HepG2 (cell line): ENCODE results near the gene GPR173. TPM values are rescaled to one million over a fixed set of nuclear protein-coding genes. Genes with fewer than 3 reads are reported as not detected.

ENCODE experiments used
- ATAC-seq: fragments of 200-7000 bp; cut with Tn5 transposase; 3 replicates; pipeline ENCODE4 v1.9.1; 2020; ENCODE audit warnings: mild to moderate bottlenecking, moderate library complexity
- BruUV-seq: library from RNA; stranded (reverse); fragments of 400-500 nt; replicated peaks from 2 replicates; lab custom pipeline; 2021; lab: Mats Ljungman, UMichigan
- CTCF ChIA-PET: fragments of 300-600 bp; formaldehyde crosslinking; extraction: SDS; loops from one replicate; lab custom pipeline; 2021; ENCODE audit warnings: low total read pairs, inconsistent platforms, low intra/inter-chr PET ratio; lab: Yijun Ruan, JAX
- POLR2A ChIA-PET: fragments of 350-600 bp; sonication (Branson Sonifier 250); formaldehyde crosslinking; loops from one replicate; lab custom pipeline; 2020; ENCODE audit warnings: antibody characterized with exemption, inconsistent platforms; lab: Yijun Ruan, JAX
- DNase-seq: peaks from one replicate; pipeline ENCODE4 v3.0.0-alpha.2; 2015; ENCODE audit warnings: low spot score
- FAIRE-seq: peaks from 3 replicates; lab custom pipeline; 2011; peaks lifted over from hg19 to GRCh38; lab: Jason Lieb, UNC
- H2AFZ ChIP-seq: one replicate; pipeline ENCODE4 v1.6.1; 2011; ENCODE audit warnings: low read length, inconsistent platforms
- H3K27ac ChIP-seq: fragments of 300-600 bp; 3 replicates; pipeline ENCODE4 v1.8.0; 2011; ENCODE audit warnings: mixed run types, mild to moderate bottlenecking, mixed read lengths, low read length, inconsistent platforms; ENCODE audit not compliant: insufficient read depth; ENCODE audit errors: extremely low read length
- H3K27me3 ChIP-seq, 2 experiments: fragments of 200-600 bp in 1 of 2; 2 replicates in 1 of 2; 3 replicates in 1 of 2; pipeline versions ENCODE4 v1.6.0 to v1.8.0; 2011; ENCODE audit warnings: low read length in 2 of 2, mild to moderate bottlenecking in 2 of 2, moderate library complexity in 2 of 2, inconsistent platforms in 1 of 2; ENCODE audit not compliant: insufficient read depth in 2 of 2, control insufficient read depth in 1 of 2
- H3K36me3 ChIP-seq, 2 experiments: fragments of 200-600 bp in 1 of 2; replicated peaks in 1 of 2; 2 replicates in 1 of 2; 3 replicates in 1 of 2; pipeline versions ENCODE4 v1.5.1 to v1.8.0; 2011; ENCODE audit warnings: low read length in 2 of 2, inconsistent platforms in 1 of 2; ENCODE audit not compliant: insufficient read depth in 2 of 2, control insufficient read depth in 1 of 2
- H3K4me1 ChIP-seq: 2 replicates; pipeline ENCODE4 v1.5.1; 2012; ENCODE audit warnings: low read length, inconsistent platforms; ENCODE audit not compliant: insufficient read depth
- H3K4me2 ChIP-seq: 2 replicates; pipeline ENCODE4 v1.6.0; 2011; ENCODE audit warnings: low read depth, low read length, inconsistent platforms
- H3K4me3 ChIP-seq, 3 experiments: fragments of 200-600 bp in 1 of 3; sonication (generic), shearing (Covaris generic) in 1 of 3; replicated peaks in 1 of 3; 2 replicates each; pipeline ENCODE4 v1.5.1; 2011 to 2016; ENCODE audit warnings: low read length in 3 of 3, inconsistent platforms in 2 of 3, low read depth in 2 of 3, mild to moderate bottlenecking in 2 of 3, control low read depth in 1 of 3, mixed read lengths in 1 of 3; ENCODE audit not compliant: insufficient read depth in 1 of 3
- H3K79me2 ChIP-seq: one replicate; pipeline ENCODE4 v1.6.1; 2011; ENCODE audit warnings: low read length, inconsistent platforms; ENCODE audit not compliant: insufficient read depth
- H3K9ac ChIP-seq: 2 replicates; pipeline ENCODE4 v1.6.0; 2011; ENCODE audit warnings: mild to moderate bottlenecking, low read depth, low read length, inconsistent platforms; ENCODE audit not compliant: insufficient read depth
- H3K9me3 ChIP-seq: 2 replicates; pipeline ENCODE4 v1.5.1; 2012; ENCODE audit warnings: mild to moderate bottlenecking, low read length
- H4K20me1 ChIP-seq: 2 replicates; pipeline ENCODE4 v1.6.0; 2011; ENCODE audit warnings: inconsistent platforms, mild to moderate bottlenecking, low read length, moderate library complexity; ENCODE audit not compliant: insufficient read depth
- ISL2 ChIP-seq: sonication (generic); formaldehyde crosslinking; IDR thresholded peaks from 2 replicates; pipeline ENCODE4 v1.5.0; 2020; ENCODE audit warnings: missing genetic modification reagents
- JUND ChIP-seq: sonication (generic); formaldehyde crosslinking; IDR thresholded peaks from 2 replicates; pipeline ENCODE4 v1.8.0; 2022; ENCODE audit warnings: mild to moderate bottlenecking, missing genetic modification reagents
- NR2C2 ChIP-seq: sonication (generic); formaldehyde crosslinking; IDR thresholded peaks from 2 replicates; pipeline ENCODE4 v1.4.0; 2020; ENCODE audit warnings: missing genetic modification reagents, mild to moderate bottlenecking, moderate library complexity, borderline replicate concordance
- POLR2A ChIP-seq, 2 experiments: IDR thresholded peaks; 2 replicates each; pipeline ENCODE4 v1.6.1; 2011; ENCODE audit warnings: low read depth in 2 of 2, low read length in 2 of 2, mild to moderate bottlenecking in 1 of 2, moderate library complexity in 1 of 2; ENCODE audit not compliant: insufficient read depth in 1 of 2
- PRPF4 ChIP-seq: fragments of 200-400 bp; formaldehyde crosslinking; IDR thresholded peaks from 2 replicates; pipeline ENCODE4 v1.6.1; 2016; ENCODE audit warnings: low read length, low read depth; ENCODE audit not compliant: poor library complexity, severe bottlenecking
- SIN3A ChIP-seq: IDR thresholded peaks from 2 replicates; pipeline ENCODE4 v1.6.1; 2011; ENCODE audit warnings: low read depth, mild to moderate bottlenecking, control low read depth, low read length, borderline replicate concordance
- SMAD1 ChIP-seq: sonication (generic); formaldehyde crosslinking; IDR thresholded peaks from 2 replicates; pipeline ENCODE4 v1.4.0; 2020; ENCODE audit warnings: missing genetic modification reagents, low read depth, mild to moderate bottlenecking, borderline replicate concordance
- STAG1 ChIP-seq: sonication (generic); formaldehyde crosslinking; IDR thresholded peaks from 2 replicates; pipeline ENCODE4 v1.4.0; 2020; ENCODE audit warnings: missing genetic modification reagents
- SUZ12 ChIP-seq: fragments of 150-350 bp; IDR thresholded peaks from 2 replicates; pipeline ENCODE4 v1.6.1; 2014; ENCODE audit warnings: low read depth, low read length
- ZNF253 ChIP-seq: sonication (generic); formaldehyde crosslinking; IDR thresholded peaks from 2 replicates; pipeline ENCODE4 v1.8.0; 2022; ENCODE audit warnings: mild to moderate bottlenecking, missing genetic modification reagents, borderline replicate concordance
- ZNF33B ChIP-seq: sonication (generic); formaldehyde crosslinking; IDR thresholded peaks from 2 replicates; pipeline ENCODE4 v1.5.1; 2020; ENCODE audit warnings: mild to moderate bottlenecking, missing genetic modification reagents
- ZNF530 ChIP-seq: sonication (generic); formaldehyde crosslinking; IDR thresholded peaks from 2 replicates; pipeline ENCODE4 v1.5.0; 2020; ENCODE audit warnings: low read depth, mild to moderate bottlenecking, missing genetic modification reagents
- ZNF678 ChIP-seq: sonication (generic); formaldehyde crosslinking; IDR thresholded peaks from 2 replicates; pipeline ENCODE4 v1.4.0; 2020; ENCODE audit warnings: mild to moderate bottlenecking, missing genetic modification reagents
- WGBS: methylation state at CpG from one replicate; pipeline ENCODE4 v1.1.6; 2017; ENCODE audit warnings: low lambda C conversion rate; 5-methylcytosine and 5-hydroxymethylcytosine counted together
- in situ Hi-C: cut with HindIII; loops from 2 replicates; pipeline ENCODE4 v1.10.0; 2017; ENCODE audit warnings: low pct_unique_long_range_greater_than_20kb; ENCODE audit not compliant: extremely low pct_ligation_motif_present
- intact Hi-C: fragments of 100-400 bp; cut with micrococcal nuclease; formaldehyde crosslinking; loops from one replicate; pipeline ENCODE4 v1.10.0; 2022; ENCODE audit not compliant: unreplicated experiment
- polyA plus RNA-seq, 8 experiments: library from polyadenylated mRNA; depleted of rRNA in 3 of 8; stranded (reverse) in 7 of 8; unstranded in 1 of 8; fragments of >200 nt; fragmentation: Illumina TruSeq in 4 of 8; extraction: Trizol in 4 of 8; gene quantifications; 2 replicates each; pipeline versions ENCODE4 v1.2.1 to v1.2.3, GENCODE V29; 2011 to 2016; ENCODE audit warnings: low read depth in 4 of 8, missing spikeins in 1 of 8, mixed read lengths in 1 of 8; ENCODE audit not compliant: insufficient read depth in 1 of 8
- total RNA-seq, 5 experiments: library from RNA; depleted of rRNA; stranded (reverse); fragments of >200 nt; fragmentation: Illumina TruSeq; extraction: Trizol; gene quantifications; 2 replicates each; pipeline ENCODE4 v1.2.3, GENCODE V29; 2016; ENCODE audit warnings: low read depth in 1 of 5
- TF ChIP-seq, protein P1 (sequence below): sonication (generic); formaldehyde crosslinking; IDR thresholded peaks from 2 replicates; pipeline ENCODE4 v1.4.0; 2020; ENCODE audit warnings: mild to moderate bottlenecking, missing genetic modification reagents
- TF ChIP-seq, protein P2 (sequence below): sonication (generic); formaldehyde crosslinking; IDR thresholded peaks from 2 replicates; pipeline ENCODE4 v1.4.0; 2020; ENCODE audit warnings: missing genetic modification reagents
- TF ChIP-seq, protein P3 (sequence below): IDR thresholded peaks from 2 replicates; pipeline ENCODE4 v1.6.1; 2016
- TF ChIP-seq, protein P4 (sequence below): sonication (generic); formaldehyde crosslinking; IDR thresholded peaks from 2 replicates; pipeline ENCODE4 v1.5.1; 2020; ENCODE audit warnings: missing genetic modification reagents, mild to moderate bottlenecking, borderline replicate concordance

The GPR173 gene
- total and polyA plus RNA-seq, 2 of the 13 experiments (the other 11 are each of a cell fraction or from before 2014, with no cell fraction given), result 0.04 TPM; not detected in 1

DNA sequence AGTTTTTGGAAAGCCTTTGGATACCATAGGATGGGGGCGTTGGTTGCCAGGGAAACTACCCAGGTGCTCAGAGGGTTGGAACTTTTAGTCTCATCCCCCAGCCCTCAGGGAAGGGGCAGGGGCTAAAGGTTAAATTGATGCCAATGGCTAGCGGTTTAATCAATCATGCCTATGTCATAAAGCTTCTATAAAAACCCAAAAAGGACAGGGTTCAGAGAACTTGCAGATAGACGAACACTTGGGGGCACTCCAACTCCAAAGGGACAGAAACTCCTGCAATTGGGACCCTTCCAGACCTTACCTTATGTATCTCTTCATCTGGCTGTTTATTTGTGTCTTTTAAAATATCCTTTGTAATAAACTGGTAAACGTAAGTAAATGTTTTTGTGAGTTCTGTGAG, 30.0 kb upstream of the GPR173 start:
- no TSS peak for BruUV-seq
- peak; percentile 8 for FAIRE-seq

DNA sequence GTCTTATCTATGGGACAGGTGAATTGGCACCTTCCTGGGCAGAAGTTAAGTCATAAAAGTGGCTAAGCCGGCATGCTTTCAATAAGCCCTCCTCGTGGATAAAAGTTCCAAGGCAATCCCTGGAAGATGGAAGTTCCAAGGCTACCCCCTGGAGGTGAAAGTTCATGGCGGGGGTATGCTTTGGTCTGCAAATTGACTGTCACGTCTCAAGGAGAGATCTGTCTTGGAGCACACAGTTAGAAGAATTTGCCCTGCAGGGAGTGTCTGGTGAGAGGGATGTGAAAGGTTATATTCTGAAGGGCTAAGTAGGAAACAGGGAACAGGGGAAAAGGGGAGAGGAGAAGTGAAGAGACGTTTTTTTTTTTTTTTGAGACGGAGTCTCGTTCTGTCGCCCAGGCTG, 26.2 kb upstream of the GPR173 start:
- BruUV-seq, result no TSS peak
- Histone ChIP-seq H3K27ac (no peak overlapping the region), H3K79me2 (no peaks in the 10 kb centered on the region), H4K20me1 (no peaks in the 10 kb centered on the region), H3K9ac (no peak overlapping the region), H3K36me3 (no peaks in the 10 kb centered on the region), H3K4me1 (no peaks in the 10 kb centered on the region), H3K9me3 (no peaks in the 10 kb centered on the region), H3K4me3 (no peak overlapping the region), H3K4me2 (peak overlapping the region; percentile 23; the same call in 1 of the 2 replicates), H2AFZ (no peak overlapping the region), H3K27me3 (0 out of 5 replicates have a peak, but pooled peaks cover 0 to 3% of the 10 kb centered on the region in 2 experiments)
- 14% methylated on average over 2 of the region's 8 CpGs for WGBS
- in situ Hi-C loops, result no loop called here
- intact Hi-C loops, result no loop called here
- ATAC-seq, result no peak
- CTCF ChIA-PET, result no interaction called here
- DNase-seq, result no peak
- FAIRE-seq, result no peak
- POLR2A ChIA-PET, result no interaction called here
- TF ChIP-seq SUZ12, result no peak
- no peak for TF ChIP-seq ZNF253
- no peak for TF ChIP-seq ISL2 (CRISPR knock-in tag)
- no peak for TF ChIP-seq ZNF33B (CRISPR knock-in tag)
- TF ChIP-seq, protein P1, sequence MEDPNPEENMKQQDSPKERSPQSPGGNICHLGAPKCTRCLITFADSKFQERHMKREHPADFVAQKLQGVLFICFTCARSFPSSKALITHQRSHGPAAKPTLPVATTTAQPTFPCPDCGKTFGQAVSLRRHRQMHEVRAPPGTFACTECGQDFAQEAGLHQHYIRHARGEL (CRISPR knock-in tag), result no peak
- no peak for TF ChIP-seq SMAD1 (CRISPR knock-in tag)
- no peak for TF ChIP-seq JUND (CRISPR knock-in tag)
- TF ChIP-seq ZNF530 (CRISPR knock-in tag), result no peak
- TF ChIP-seq, protein P2, sequence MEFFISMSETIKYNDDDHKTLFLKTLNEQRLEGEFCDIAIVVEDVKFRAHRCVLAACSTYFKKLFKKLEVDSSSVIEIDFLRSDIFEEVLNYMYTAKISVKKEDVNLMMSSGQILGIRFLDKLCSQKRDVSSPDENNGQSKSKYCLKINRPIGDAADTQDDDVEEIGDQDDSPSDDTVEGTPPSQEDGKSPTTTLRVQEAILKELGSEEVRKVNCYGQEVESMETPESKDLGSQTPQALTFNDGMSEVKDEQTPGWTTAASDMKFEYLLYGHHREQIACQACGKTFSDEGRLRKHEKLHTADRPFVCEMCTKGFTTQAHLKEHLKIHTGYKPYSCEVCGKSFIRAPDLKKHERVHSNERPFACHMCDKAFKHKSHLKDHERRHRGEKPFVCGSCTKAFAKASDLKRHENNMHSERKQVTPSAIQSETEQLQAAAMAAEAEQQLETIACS (CRISPR knock-in tag), result no peak
- TF ChIP-seq, protein P3, sequence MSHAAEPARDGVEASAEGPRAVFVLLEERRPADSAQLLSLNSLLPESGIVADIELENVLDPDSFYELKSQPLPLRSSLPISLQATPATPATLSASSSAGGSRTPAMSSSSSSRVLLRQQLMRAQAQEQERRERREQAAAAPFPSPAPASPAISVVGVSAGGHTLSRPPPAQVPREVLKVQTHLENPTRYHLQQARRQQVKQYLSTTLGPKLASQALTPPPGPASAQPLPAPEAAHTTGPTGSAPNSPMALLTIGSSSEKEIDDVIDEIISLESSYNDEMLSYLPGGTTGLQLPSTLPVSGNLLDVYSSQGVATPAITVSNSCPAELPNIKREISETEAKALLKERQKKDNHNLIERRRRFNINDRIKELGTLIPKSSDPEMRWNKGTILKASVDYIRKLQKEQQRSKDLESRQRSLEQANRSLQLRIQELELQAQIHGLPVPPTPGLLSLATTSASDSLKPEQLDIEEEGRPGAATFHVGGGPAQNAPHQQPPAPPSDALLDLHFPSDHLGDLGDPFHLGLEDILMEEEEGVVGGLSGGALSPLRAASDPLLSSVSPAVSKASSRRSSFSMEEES (CRISPR knock-in tag), result no peak
- no peak for TF ChIP-seq SIN3A
- TF ChIP-seq, protein P4, sequence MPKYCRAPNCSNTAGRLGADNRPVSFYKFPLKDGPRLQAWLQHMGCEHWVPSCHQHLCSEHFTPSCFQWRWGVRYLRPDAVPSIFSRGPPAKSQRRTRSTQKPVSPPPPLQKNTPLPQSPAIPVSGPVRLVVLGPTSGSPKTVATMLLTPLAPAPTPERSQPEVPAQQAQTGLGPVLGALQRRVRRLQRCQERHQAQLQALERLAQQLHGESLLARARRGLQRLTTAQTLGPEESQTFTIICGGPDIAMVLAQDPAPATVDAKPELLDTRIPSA (CRISPR knock-in tag), result no peak
- no peak for TF ChIP-seq ZNF678
- no peak for TF ChIP-seq POLR2A (IDR thresholded peaks at IDR 0.05; ENCODE audit: insufficient read depth in 1 of 2, low read depth in 2 of 2, low read length in 2 of 2)
- no peak for TF ChIP-seq NR2C2 (CRISPR knock-in tag)

More for the DNA sequence above, 30.0 kb upstream of the GPR173 start:
- H3K79me2 ChIP-seq, result no peaks in the 10 kb centered on the region
- CTCF ChIA-PET, result no interaction called here
- WGBS, result 7% methylated on average over 3 of the region's 4 CpGs
- POLR2A ChIA-PET, result no interaction called here
- no peaks in the 10 kb centered on the region for H4K20me1 ChIP-seq
- H3K4me1 ChIP-seq, result no peaks in the 10 kb centered on the region
- DNase-seq, result peak; percentile 3
- TF ChIP-seq ZNF33B (CRISPR knock-in tag), result no peak
- peak; percentile 23; the same call in 1 of the 2 replicates for TF ChIP-seq STAG1 (CRISPR knock-in tag)
- no peak for TF ChIP-seq PRPF4
- TF ChIP-seq, all 625 proteins: peak for 1
- in situ Hi-C loops, result no loop called here
- Histone ChIP-seq H3K4me2 (no peak overlapping the region), H3K36me3 (no peaks in the 10 kb centered on the region), H3K27me3 (0 out of 5 replicates have a peak, but pooled peaks cover 0 to 3% of the 10 kb centered on the region in 2 experiments), H3K4me3 (no peak overlapping the region), H3K27ac (no peak overlapping the region), H2AFZ (no peak overlapping the region), H3K9me3 (no peaks in the 10 kb centered on the region), H3K9ac (no peak overlapping the region)
- intact Hi-C loops, result no loop called here
- no peak for ATAC-seq
